Activated CD4-positive, alpha-beta memory T cell treated with anti-CD3 and anti-CD28 coated beads, Interleukin-2, amount 10 ng/mL, durations not matched to agents 7 days and 5 days (primary cell): ENCODE measurements around the gene TBC1D1. TPM values are rescaled to one million over a fixed set of nuclear protein-coding genes. Genes with fewer than 3 reads are reported as not detected.

ENCODE experiments used
- CTCF ChIA-PET: fragments of 350-600 bp; sonication (Branson Sonifier 250); formaldehyde crosslinking; loops from one replicate; lab custom pipeline; 2021; ENCODE audit warnings: antibody characterized with exemption, inconsistent platforms; lab: Charles Lee
- POLR2A ChIA-PET: fragments of 350-600 bp; sonication (Branson Sonifier 250); formaldehyde crosslinking; loops from one replicate; lab custom pipeline; 2021; ENCODE audit warnings: antibody characterized with exemption; lab: Charles Lee
- DNase-seq: peaks from one replicate; pipeline ENCODE4 v3.0.0-alpha.2; 2020
- H3K27ac Mint-ChIP-seq: one replicate; pipeline ENCODE4 v1.8.0; 2021; ENCODE audit warnings: mild to moderate bottlenecking, mixed read lengths
- H3K27me3 Mint-ChIP-seq: one replicate; pipeline ENCODE4 v1.8.0; 2021; ENCODE audit warnings: mixed read lengths
- H3K36me3 Mint-ChIP-seq: one replicate; pipeline ENCODE4 v1.8.0; 2021; ENCODE audit warnings: low read depth, mixed read lengths
- H3K4me1 Mint-ChIP-seq: one replicate; pipeline ENCODE4 v1.8.0; 2021; ENCODE audit warnings: mixed read lengths
- H3K4me3 Mint-ChIP-seq: one replicate; pipeline ENCODE4 v1.8.0; 2021; ENCODE audit warnings: mild to moderate bottlenecking, mixed read lengths
- H3K9me3 Mint-ChIP-seq: one replicate; pipeline ENCODE4 v1.8.0; 2021; ENCODE audit warnings: mixed read lengths
- total RNA-seq, 2 experiments: library from RNA; stranded (reverse); gene quantifications; one replicate each; pipeline ENCODE4 v1.2.3, GENCODE V29; 2021

The TBC1D1 gene
- total RNA-seq, 2 experiments from 2014 or later, result 58.8 to 62.3 TPM

DNA sequence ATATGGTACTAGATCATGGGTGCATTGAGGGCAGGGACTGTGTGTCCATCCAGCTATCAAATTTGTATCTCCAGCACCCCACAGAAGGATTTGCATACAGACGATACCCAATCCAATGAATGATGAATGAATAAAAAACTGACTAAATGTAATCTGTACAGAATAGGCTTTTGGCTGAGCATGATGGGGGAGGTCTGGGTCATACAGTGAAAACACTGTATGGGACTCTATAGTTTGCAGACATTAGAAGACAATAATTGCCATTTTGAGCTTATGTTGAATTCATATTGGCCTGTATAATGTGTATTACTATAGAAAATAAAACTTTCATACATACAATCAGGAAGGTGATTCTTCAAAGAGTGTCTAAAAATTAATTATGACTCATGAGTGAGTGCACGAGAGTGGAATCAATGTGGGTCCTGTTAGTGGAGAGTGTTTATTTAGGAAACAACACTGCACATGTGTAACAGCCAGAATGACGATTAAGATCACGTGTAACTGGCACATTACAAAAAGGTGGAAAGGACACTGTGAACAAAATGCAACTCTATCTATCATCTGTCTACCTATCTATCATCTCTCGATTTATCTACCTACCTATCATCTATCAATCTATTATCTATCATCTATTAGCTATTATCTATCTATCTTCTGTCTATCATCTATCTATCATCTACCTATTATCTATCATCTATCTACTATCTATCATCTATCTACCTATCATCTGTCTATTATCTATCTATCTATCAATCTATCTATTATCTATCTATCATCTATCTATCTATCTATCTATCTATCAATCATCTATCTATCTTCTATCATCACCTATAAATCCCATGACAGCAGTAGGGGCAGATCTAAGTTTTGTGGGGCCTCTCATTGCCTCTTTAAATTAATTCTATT is 270.6 kb downstream of the TBC1D1 start:
- Mint-ChIP-seq H3K27ac (peak overlapping the region; percentile 48), H3K9me3 (peaks cover 4% of the 10 kb centered on the region), H3K4me1 (peaks cover 71% of the 10 kb centered on the region), H3K36me3 (peaks cover 17% of the 10 kb centered on the region), H3K4me3 (no peak overlapping the region), H3K27me3 (peaks cover 3% of the 10 kb centered on the region)
- CTCF ChIA-PET, result interaction anchor here (0.9 to 3.1 kb wide), 9 partner anchors 13 to 157 kb away, joined by 3 to 15 read pairs (median 6); no protein-coding TSS in a partner anchor
- POLR2A ChIA-PET, result interaction anchor here (0.7 to 15.8 kb wide), 4 partner anchors 15 to 629 kb away, joined by 3 to 213 read pairs (median 8); no protein-coding TSS in a partner anchor
- no peak for DNase-seq

DNA sequence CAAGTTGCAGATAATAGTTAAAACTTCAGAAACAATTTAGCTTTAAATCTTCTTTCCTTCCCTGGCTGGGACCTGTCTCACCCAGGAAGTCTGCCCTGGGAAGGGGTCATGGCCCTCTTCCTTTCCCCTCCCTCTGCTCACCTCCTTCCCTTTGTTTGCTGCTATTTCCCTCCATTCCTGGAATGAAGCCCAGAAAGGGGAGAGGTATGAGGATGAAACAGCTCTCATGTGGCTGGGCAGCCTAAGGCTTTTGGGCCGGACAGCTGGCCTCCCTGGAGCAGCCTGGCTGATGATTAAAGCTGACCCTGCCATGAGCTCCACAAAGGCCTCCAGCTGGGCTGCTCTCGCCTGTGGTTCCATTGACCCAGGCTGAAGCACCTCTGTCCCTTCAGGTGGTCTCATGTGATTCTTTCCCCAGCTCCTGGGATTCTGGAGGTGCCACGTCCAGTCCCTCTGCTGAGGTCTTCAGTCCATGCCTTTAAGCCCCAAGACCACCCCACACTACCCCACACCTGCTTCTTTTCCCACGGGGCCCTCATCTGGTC is 271.4 kb downstream of the TBC1D1 start:
- H3K4me1 Mint-ChIP-seq, result peaks cover 73% of the 10 kb centered on the region
- H3K27ac Mint-ChIP-seq, result no peak overlapping the region
- H3K36me3 Mint-ChIP-seq, result peaks cover 18% of the 10 kb centered on the region
- peaks cover 4% of the 10 kb centered on the region for H3K9me3 Mint-ChIP-seq
- H3K27me3 Mint-ChIP-seq, result peaks cover 10% of the 10 kb centered on the region
- DNase-seq, result no peak
- no peak overlapping the region for H3K4me3 Mint-ChIP-seq
- POLR2A ChIA-PET, result interaction anchor here (15.8 kb wide), 1 partner anchor 30 kb away, joined by 213 read pairs; no protein-coding TSS in a partner anchor
- CTCF ChIA-PET, result interaction anchor here (2.0 to 2.6 kb wide), 3 partner anchors 15 to 93 kb away, joined by 6 to 9 read pairs (median 8); no protein-coding TSS in a partner anchor

DNA sequence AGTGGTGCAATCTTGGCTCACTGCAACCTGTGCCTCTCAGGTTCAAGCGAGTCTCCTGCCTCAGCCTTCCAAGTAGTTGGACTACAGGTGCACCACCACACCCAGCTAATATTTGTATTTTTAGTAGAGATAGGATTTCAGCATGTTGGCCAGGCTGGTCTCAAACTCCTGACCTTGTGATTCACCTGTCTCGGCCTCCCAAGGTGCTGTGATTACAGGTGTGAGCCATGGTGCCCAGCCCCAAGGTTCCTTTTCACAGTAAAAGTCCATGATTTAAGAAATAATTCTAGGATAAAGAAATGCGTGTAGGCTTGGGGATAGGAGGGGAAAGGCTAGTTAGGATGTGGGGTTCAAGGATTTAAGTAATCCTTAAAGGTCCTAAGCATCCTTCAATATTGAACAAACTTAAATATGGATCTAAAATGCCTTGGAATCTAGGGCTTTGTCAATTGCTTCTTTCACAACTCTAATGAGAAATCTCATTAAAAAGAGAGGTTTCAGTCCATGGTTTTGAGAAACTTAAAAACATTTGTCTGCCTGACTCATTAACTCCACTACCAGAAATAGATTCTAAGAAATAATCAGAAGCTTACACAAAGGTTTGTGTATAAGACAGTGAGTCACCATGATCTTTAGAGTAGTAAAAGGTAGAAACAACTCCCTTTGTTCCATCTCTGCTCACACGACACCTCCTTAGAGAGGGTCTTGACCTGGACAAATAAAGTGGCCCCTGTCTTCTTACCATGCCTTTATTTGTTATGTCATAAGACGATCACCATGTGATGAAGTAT is 272.5 kb downstream of the TBC1D1 start:
- peak overlapping the region; percentile 28 for H3K27ac Mint-ChIP-seq
- ChIA-PET POLR2A (interaction anchor here (1.0 to 15.8 kb wide), 2 partner anchors 13 to 31 kb away, joined by 4 to 213 read pairs; no protein-coding TSS in a partner anchor), CTCF (no interaction called here)
- peaks cover 65% of the 10 kb centered on the region for H3K4me1 Mint-ChIP-seq
- H3K27me3 Mint-ChIP-seq, result peaks cover 12% of the 10 kb centered on the region
- peaks cover 18% of the 10 kb centered on the region for H3K36me3 Mint-ChIP-seq
- peaks cover 4% of the 10 kb centered on the region for H3K9me3 Mint-ChIP-seq
- H3K4me3 Mint-ChIP-seq, result no peak overlapping the region
- no peak for DNase-seq

DNA sequence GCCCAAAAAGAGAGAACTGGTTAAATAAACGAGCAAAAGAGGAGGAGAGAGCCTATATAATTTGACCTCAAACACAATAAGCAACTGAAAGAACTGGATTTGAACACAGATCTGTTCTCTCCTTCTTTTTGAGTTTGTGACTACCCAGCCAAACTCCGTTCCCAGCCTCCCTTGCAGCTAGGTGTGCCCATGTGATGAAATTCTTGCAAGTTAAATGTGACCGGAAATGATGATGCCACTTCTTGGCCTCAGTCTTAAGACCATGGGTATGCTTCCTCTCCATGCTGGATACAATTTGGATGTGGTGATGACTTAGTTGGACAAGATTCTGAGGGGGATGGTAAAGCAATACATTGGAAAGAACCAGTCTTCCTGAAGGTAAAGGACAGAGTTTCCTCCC is 273.5 kb downstream of the TBC1D1 start:
- peaks cover 60% of the 10 kb centered on the region for H3K4me1 Mint-ChIP-seq
- H3K9me3 Mint-ChIP-seq, result peaks cover 4% of the 10 kb centered on the region
- peaks cover 17% of the 10 kb centered on the region for H3K36me3 Mint-ChIP-seq
- ChIA-PET POLR2A (interaction anchor here (1.0 to 15.8 kb wide), 2 partner anchors 10 to 32 kb away, joined by 3 to 213 read pairs; no protein-coding TSS in a partner anchor), CTCF (no interaction called here)
- H3K27me3 Mint-ChIP-seq, result peaks cover 14% of the 10 kb centered on the region
- H3K27ac Mint-ChIP-seq, result no peak overlapping the region
- H3K4me3 Mint-ChIP-seq, result no peak overlapping the region
- DNase-seq, result no peak

DNA sequence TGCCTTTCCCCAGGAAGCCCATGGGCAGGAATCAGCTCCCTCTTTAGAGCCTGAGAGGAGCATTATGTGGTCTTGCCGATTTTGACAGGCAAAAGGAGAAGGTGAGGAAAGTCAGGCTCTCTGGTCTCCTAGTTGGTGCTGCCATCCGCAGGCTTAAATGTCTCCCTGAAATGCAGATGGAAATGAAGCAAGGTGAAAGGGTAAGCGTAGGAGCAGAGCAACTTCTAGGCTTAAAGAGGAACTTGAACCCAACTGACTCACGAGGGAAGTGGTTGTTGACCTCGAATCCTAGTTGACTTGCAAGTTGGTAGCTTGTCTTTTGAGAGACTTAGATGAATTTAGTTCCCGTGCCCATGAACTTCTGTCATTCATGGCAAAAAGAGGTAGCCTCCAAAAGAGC is 275.2 kb downstream of the TBC1D1 start:
- ChIA-PET POLR2A (interaction anchor here (1.1 to 1.6 kb wide), 3 partner anchors 8 to 34 kb away, joined by 4 to 7 read pairs (median 6); no protein-coding TSS in a partner anchor), CTCF (interaction anchor here (1.2 to 1.7 kb wide), 4 partner anchors 11 to 104 kb away, joined by 4 to 8 read pairs (median 4); no protein-coding TSS in a partner anchor)
- DNase-seq, result no peak
- Mint-ChIP-seq H3K36me3 (peaks cover 13% of the 10 kb centered on the region), H3K9me3 (peaks cover 4% of the 10 kb centered on the region), H3K4me1 (peaks cover 46% of the 10 kb centered on the region), H3K27me3 (peaks cover 16% of the 10 kb centered on the region), H3K4me3 (no peak overlapping the region), H3K27ac (no peak overlapping the region)

DNA sequence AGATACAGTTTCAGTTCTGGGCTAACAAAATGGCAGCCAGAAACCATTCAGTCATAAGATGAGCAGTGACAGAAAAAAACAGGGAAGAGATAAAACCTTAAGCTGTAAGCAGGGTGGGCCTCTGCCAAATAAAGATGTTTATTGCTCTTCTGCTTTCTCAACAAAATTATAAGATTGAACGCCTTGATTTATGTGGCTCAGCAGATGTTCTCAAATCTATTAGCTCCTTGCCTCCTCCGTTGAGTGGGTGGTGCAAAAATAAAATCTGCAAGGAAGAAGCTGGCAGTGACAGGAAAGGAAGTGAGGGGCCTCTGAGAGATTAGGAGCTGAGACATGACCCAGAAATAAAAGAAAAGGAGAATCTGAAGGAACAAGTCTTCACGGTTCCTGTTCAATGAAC is 275.9 kb downstream of the TBC1D1 start:
- Mint-ChIP-seq H3K4me3 (no peak overlapping the region), H3K27ac (no peak overlapping the region), H3K4me1 (peaks cover 40% of the 10 kb centered on the region), H3K9me3 (peaks cover 4% of the 10 kb centered on the region), H3K36me3 (peaks cover 13% of the 10 kb centered on the region), H3K27me3 (peaks cover 16% of the 10 kb centered on the region)
- CTCF ChIA-PET, result interaction anchor here (1.0 to 1.7 kb wide), 6 partner anchors 10 to 104 kb away, joined by 3 to 8 read pairs (median 4); no protein-coding TSS in a partner anchor
- no peak for DNase-seq
- POLR2A ChIA-PET, result interaction anchor here (1.1 to 1.6 kb wide), 3 partner anchors 9 to 35 kb away, joined by 4 to 7 read pairs (median 6); no protein-coding TSS in a partner anchor

DNA sequence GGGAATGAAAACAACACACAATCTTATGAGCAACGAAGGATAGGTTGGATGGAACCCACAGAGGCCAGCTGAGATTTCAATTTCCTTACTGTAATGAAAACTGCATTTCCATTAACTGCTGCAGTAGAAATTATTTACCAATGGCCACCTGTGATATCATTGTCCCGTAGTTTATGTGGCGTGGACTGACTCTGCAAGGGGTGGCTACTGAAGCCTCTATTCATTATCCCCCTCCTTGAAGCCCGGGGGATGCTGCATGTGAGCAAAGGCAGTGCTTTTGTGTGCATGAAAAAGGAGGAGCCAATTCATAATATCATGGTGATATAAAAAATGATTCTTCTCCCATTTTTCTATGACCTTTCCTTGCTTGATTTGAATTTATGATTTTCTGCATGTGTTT is 277.1 kb downstream of the TBC1D1 start:
- no peak for DNase-seq
- Mint-ChIP-seq H3K4me1 (peaks cover 31% of the 10 kb centered on the region), H3K9me3 (peaks cover 5% of the 10 kb centered on the region), H3K27ac (no peak overlapping the region), H3K4me3 (no peak overlapping the region), H3K36me3 (peaks cover 13% of the 10 kb centered on the region), H3K27me3 (peaks cover 23% of the 10 kb centered on the region)
- CTCF ChIA-PET, result no interaction called here
- POLR2A ChIA-PET, result no interaction called here

DNA sequence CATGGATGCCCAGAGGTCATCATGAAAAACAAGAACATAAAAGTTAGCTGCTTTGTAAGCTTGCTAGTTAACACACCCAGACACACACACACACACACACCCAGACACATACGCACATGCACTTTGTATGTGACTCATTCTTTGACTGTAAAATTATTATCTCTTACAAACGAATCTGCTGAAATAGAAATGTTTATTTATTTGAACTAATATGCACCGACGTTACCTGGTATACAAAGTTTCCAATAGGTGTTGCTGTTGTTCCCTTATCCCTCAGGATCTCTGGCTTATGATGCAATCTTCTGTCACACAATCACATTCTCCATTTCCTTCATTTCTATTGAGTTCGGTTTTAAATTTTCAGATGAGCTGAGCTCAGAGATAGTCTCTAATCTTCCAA is 278.6 kb downstream of the TBC1D1 start:
- H3K4me1 Mint-ChIP-seq, result peaks cover 24% of the 10 kb centered on the region
- DNase-seq, result no peak
- H3K27me3 Mint-ChIP-seq, result peaks cover 30% of the 10 kb centered on the region
- peaks cover 3% of the 10 kb centered on the region for H3K9me3 Mint-ChIP-seq
- H3K4me3 Mint-ChIP-seq, result no peak overlapping the region
- H3K27ac Mint-ChIP-seq, result no peak overlapping the region
- ChIA-PET POLR2A (no interaction called here), CTCF (interaction anchor here (0.7 to 1.2 kb wide), 4 partner anchors 11 to 108 kb away, joined by 3 to 5 read pairs (median 3); no protein-coding TSS in a partner anchor)
- H3K36me3 Mint-ChIP-seq, result peaks cover 12% of the 10 kb centered on the region

DNA sequence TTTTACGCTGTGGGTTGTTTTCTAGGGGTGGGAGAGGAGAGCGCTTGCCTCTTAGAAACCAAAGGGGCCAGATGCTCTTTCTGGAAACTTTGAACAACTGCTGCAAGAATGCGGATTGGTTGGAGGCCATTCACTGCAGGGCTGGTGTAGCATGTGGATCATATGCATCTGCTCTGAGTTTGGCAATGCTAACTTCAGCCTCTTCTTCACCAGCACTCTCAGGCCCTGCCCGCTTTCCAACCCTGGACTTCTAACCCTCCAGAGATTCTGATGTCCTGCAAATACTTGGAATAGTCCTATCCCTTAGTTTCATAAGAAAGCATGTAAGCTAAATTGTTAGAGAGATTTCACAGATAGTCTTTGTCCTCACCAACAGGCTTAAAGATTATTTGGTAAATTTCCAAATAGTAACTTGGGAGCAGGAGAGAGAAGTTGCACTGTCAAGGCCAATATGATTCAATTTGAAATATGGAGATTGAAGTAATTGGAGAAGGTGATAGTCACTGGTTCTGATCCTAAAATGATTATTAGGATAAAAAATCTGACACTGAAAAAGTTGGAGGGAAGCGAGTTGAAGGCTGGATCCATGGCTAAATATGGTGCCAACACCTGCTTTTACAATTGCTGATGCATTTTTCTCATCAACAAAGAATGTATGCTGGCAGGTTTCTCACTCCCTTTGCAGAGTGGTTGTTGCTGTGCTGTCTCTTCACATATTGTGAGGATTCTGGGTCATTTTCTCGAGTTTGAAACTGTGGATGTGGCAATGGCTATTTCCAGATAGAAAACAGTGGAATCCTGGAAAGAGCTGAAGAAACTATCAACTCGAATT is 279.7 kb downstream of the TBC1D1 start:
- ChIA-PET CTCF (interaction anchor here (1.0 to 1.2 kb wide), 2 partner anchors 11 to 101 kb away, joined by 3 read pairs; no protein-coding TSS in a partner anchor), POLR2A (no interaction called here)
- no peak for DNase-seq
- Mint-ChIP-seq H3K27ac (no peak overlapping the region), H3K4me1 (peaks cover 23% of the 10 kb centered on the region), H3K4me3 (no peak overlapping the region), H3K36me3 (peaks cover 8% of the 10 kb centered on the region), H3K9me3 (peaks cover 2% of the 10 kb centered on the region), H3K27me3 (peaks cover 35% of the 10 kb centered on the region)

DNA sequence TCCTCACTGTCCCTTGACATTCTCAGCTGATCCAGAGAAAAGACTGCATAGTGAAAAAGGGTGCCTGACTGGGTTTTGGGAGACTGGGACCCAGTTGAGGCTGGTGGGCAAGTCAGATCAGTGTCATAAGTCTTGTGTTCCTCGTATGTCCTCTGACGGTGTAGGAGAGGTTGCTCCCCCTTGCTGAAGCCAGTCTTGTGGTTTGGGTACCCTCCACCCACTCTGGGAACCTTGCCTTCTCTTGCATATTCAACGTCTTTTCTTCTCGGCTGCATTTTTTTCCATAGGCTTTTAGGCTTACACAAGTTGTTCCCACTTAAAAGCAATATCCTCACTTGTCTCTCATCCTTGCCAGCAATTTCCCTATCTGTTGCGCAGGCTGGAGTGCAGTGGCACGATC is 281.2 kb downstream of the TBC1D1 start:
- DNase-seq, result no peak
- peaks cover 32% of the 10 kb centered on the region for H3K27me3 Mint-ChIP-seq
- H3K36me3 Mint-ChIP-seq, result no peaks in the 10 kb centered on the region
- H3K4me3 Mint-ChIP-seq, result no peak overlapping the region
- CTCF ChIA-PET, result no interaction called here
- H3K9me3 Mint-ChIP-seq, result peaks cover 2% of the 10 kb centered on the region
- POLR2A ChIA-PET, result interaction anchor here (1.0 to 3.3 kb wide), 2 partner anchors 16 to 138 kb away, joined by 3 to 10 read pairs; no protein-coding TSS in a partner anchor
- no peak overlapping the region for H3K27ac Mint-ChIP-seq
- H3K4me1 Mint-ChIP-seq, result peaks cover 17% of the 10 kb centered on the region

DNA sequence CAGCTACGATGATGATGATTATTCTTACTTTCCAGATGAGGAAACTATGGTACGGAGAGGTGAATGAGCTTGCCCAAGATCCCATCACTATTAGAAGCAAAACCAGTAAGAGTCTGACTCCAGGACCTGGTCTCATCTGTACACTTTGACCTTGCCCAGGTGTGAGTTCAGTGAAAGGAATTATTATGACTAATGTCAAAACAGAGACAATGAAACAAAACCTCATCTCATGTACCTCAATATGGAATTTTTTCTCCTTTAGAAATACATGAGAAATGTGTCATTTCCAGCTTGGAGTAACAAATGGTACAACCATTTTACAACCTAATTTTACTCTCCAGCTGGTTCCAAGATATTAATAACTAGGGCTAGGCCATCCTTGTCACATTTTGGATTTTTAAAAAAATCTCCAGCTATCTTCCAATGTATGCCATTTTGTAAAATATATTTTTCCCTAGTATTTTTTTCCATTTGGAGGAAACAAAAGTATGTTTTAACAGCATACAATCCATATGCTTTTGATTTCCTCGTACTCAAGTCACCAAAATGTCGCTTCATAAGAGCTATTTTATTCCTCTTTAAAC is 283.1 kb downstream of the TBC1D1 start:
- peaks cover 2% of the 10 kb centered on the region for H3K9me3 Mint-ChIP-seq
- H3K4me1 Mint-ChIP-seq, result peaks cover 34% of the 10 kb centered on the region
- no peak overlapping the region for H3K4me3 Mint-ChIP-seq
- no peaks in the 10 kb centered on the region for H3K36me3 Mint-ChIP-seq
- no peak overlapping the region for H3K27ac Mint-ChIP-seq
- H3K27me3 Mint-ChIP-seq, result peaks cover 30% of the 10 kb centered on the region
- ChIA-PET POLR2A (interaction anchor here (0.7 to 6.7 kb wide), 4 partner anchors 9 to 44 kb away, joined by 3 to 65 read pairs (median 6); no protein-coding TSS in a partner anchor), CTCF (interaction anchor here (0.8 to 8.6 kb wide), 9 partner anchors 13 to 556 kb away, joined by 3 to 98 read pairs (median 6); no protein-coding TSS in a partner anchor)
- no peak for DNase-seq
